ENCODE results near the gene UNC45B.

The UNC45B gene

GRCh38 chr17:35163886-35164285 is 16.3 kb downstream of the UNC45B start:
- no peak for TF ChIP-seq CTCF (IDR thresholded peaks at IDR 0.05; ENCODE audit: low read depth, low read length)
- DNase-seq (ENCODE audit: extremely low read depth, low read depth) = no peak

GRCh38 chr17:35164716-35165115 is 17.1 kb downstream of the UNC45B start:
- no peak for DNase-seq (ENCODE audit: extremely low read depth, low read depth)
- TF ChIP-seq CTCF (IDR thresholded peaks at IDR 0.05; ENCODE audit: low read depth, low read length) = no peak

GRCh38 chr17:35166526-35166925 is 18.9 kb downstream of the UNC45B start:
- no peak for TF ChIP-seq CTCF (IDR thresholded peaks at IDR 0.05; ENCODE audit: low read depth, low read length)

GRCh38 chr17:35167046-35167445 is 19.4 kb downstream of the UNC45B start:
- no peak for TF ChIP-seq CTCF (IDR thresholded peaks at IDR 0.05; ENCODE audit: low read depth, low read length)
- DNase-seq (ENCODE audit: extremely low read depth, low read depth) = no peak

More at GRCh38 chr17:35166526-35166925, 18.9 kb downstream of the UNC45B start:
- DNase-seq (ENCODE audit: extremely low read depth, low read depth) = no peak

- no peak for TF ChIP-seq CTCF (IDR thresholded peaks at IDR 0.05; ENCODE audit: low read depth, low read length)
Observed at GRCh38 chr17:35167666-35168065, 20.0 kb downstream of the UNC45B start.

GRCh38 chr17:35169835-35170363 is 22.3 kb downstream of the UNC45B start:
- TF ChIP-seq CTCF (IDR thresholded peaks at IDR 0.05; ENCODE audit: low read depth, low read length) = no peak
- DNase-seq (ENCODE audit: extremely low read depth, low read depth) = no peak

More at GRCh38 chr17:35167666-35168065, 20.0 kb downstream of the UNC45B start:
- no peak for DNase-seq (ENCODE audit: extremely low read depth, low read depth)

GRCh38 chr17:35170968-35171771 is 23.6 kb downstream of the UNC45B start:
- peak; percentile 31 for TF ChIP-seq CTCF (IDR thresholded peaks at IDR 0.05; ENCODE audit: low read depth, low read length)
- no peak for DNase-seq (ENCODE audit: extremely low read depth, low read depth)

Measured in AG09319 (cell line).